Ascending aorta (tissue), 2 donors: ENCODE results near the gene SLC35E1. TPM values are rescaled to one million over a fixed set of nuclear protein-coding genes. Genes with fewer than 3 reads are reported as not detected.

Source experiments
- DNase-seq, 2 donors: peaks; one replicate each; pipeline ENCODE4 v3.0.0-alpha.2; 2019; ENCODE audit warnings: low spot score in 2 of 2
- H3K27ac ChIP-seq, 2 donors: fragments of 200-600 bp; sonication (generic); one replicate each; pipeline ENCODE4 v1.5.1; 2016 to 2017; ENCODE audit warnings: mild to moderate bottlenecking in 1 of 2
- H3K27me3 ChIP-seq: fragments of 200-600 bp; sonication (generic); one replicate; pipeline ENCODE4 v1.5.1; 2017
- H3K36me3 ChIP-seq, 2 donors: fragments of 200-600 bp; sonication (generic); one replicate each; pipeline ENCODE4 v1.5.1; 2016
- H3K4me1 ChIP-seq, 2 donors: fragments of 200-600 bp; sonication (generic); one replicate each; pipeline ENCODE4 v1.5.1; 2016 to 2017; ENCODE audit warnings: mild to moderate bottlenecking in 1 of 2
- H3K4me3 ChIP-seq, 2 donors: fragments of 200-600 bp; sonication (generic); one replicate each; pipeline ENCODE4 v1.5.1; 2016 to 2017; ENCODE audit warnings: mild to moderate bottlenecking in 1 of 2
- H3K9me3 ChIP-seq, 2 donors: fragments of 200-600 bp; sonication (generic); one replicate each; pipeline ENCODE4 v1.5.1; 2016
- intact Hi-C: fragments of 100-400 bp; cut with DNase I; formaldehyde crosslinking; loops from one replicate; pipeline ENCODE4 v1.15.1; 2023
- total RNA-seq: library from RNA; depleted of rRNA; stranded (reverse); fragments of >200 nt; gene quantifications from one replicate; pipeline ENCODE4 v1.1.0, GENCODE V29; 2016
- TF ChIP-seq, protein P1 (sequence below), 3 experiments: fragments of 200-600 bp in 2 of 3; fragments of 450-650 bp in 1 of 3; sonication (generic) in 2 of 3; IDR thresholded peaks; one replicate each; pipeline ENCODE4 v1.5.1; 2016 to 2019; ENCODE audit warnings: antibody characterized with exemption in 3 of 3, mild to moderate bottlenecking in 1 of 3, moderate library complexity in 1 of 3

Gene SLC35E1
- total RNA-seq, 1 donor from 2014 or later, result 56.3 TPM

DNA sequence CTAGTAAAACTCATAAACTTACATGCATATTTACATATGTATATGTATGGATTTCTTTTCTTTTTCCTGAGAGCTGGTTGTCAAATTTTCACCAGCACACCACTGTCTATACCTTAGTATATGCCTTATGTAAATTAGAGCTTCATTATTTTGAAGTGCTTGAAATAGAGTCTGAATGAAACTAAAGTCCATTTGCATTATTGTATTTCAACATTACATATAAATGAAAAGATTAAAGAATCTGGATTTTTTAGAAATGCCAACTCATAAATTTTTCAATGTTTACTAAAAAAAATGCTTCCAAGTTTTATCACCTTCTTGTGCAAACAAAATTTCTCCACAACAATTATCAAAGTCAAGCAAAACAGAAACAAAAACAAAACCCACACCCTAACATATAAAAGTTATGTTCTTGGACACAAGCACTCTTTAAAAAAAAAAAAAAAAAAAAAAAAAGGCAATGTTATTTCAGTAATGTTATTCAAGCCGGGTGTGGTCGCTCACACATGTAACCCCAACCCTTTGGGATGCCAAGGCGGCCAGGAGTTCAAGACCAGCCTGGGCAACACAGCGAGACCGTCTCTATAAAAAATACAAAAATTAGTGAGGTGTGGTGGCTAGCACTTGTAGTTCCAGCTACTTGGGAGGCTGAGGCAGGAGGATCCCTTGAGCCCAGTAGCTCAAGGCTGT lies 37.4 kb upstream of the SLC35E1 start:
- Histone ChIP-seq H3K4me3 (no peak overlapping the region), H3K9me3 (no peaks in the 10 kb centered on the region), H3K36me3 (no peaks in the 10 kb centered on the region), H3K27ac (no peak overlapping the region), H3K27me3 (no peaks in the 10 kb centered on the region), H3K4me1 (peaks cover 3 to 7% of the 10 kb centered on the region in 2 donors)
- DNase-seq, result no peak
- intact Hi-C loops, result no loop called here
- TF ChIP-seq, protein P1, sequence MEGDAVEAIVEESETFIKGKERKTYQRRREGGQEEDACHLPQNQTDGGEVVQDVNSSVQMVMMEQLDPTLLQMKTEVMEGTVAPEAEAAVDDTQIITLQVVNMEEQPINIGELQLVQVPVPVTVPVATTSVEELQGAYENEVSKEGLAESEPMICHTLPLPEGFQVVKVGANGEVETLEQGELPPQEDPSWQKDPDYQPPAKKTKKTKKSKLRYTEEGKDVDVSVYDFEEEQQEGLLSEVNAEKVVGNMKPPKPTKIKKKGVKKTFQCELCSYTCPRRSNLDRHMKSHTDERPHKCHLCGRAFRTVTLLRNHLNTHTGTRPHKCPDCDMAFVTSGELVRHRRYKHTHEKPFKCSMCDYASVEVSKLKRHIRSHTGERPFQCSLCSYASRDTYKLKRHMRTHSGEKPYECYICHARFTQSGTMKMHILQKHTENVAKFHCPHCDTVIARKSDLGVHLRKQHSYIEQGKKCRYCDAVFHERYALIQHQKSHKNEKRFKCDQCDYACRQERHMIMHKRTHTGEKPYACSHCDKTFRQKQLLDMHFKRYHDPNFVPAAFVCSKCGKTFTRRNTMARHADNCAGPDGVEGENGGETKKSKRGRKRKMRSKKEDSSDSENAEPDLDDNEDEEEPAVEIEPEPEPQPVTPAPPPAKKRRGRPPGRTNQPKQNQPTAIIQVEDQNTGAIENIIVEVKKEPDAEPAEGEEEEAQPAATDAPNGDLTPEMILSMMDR (IDR thresholded peaks at IDR 0.05), result no peak

DNA sequence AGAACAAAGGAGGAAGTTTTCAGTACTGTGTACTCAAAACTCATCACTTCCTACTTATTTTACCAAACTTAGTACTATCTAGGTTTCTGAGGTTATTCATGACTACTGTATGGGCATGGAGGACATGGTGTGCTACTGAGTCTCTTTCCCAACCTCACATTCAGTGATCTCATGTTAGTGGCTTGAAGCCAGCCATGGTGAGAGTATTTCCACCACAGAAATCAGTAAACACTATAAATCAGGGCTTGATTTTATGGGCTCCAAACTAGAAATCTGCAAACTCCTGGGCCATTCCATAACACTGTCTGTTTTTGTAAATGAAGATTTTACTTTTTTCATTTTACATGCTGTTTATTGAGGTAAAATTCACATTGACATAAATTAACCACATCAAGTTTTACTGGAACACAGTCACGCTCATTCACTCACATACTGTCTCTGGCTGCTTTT lies 36.1 kb upstream of the SLC35E1 start:
- H3K27ac ChIP-seq, result peak overlapping the region; percentile 68 to 75

DNA sequence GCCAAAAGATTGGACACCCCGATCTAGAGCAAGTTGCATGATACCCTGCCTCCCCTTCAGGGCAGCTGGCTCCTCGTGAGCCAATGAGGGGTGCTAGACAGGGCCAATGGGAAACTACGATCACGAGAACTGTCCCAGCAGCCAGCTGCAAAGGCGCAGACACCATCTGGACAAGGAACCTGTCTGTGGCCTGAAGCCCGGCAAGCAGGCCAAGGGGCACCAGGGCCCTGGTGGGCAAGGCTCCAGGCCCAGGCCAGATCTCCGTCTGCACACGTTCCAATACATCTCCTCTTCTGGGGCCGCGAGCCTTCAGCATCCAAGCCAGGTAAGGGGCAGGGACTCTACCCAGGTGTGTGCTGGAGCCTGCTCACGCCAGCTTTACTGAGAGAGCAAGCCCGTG lies 35.6 kb upstream of the SLC35E1 start:
- no peak for DNase-seq
- TF ChIP-seq, protein P1 (IDR thresholded peaks at IDR 0.05), result no peak
- Histone ChIP-seq H3K9me3 (no peaks in the 10 kb centered on the region), H3K4me1 (peaks cover 3 to 10% of the 10 kb centered on the region in 2 donors), H3K27me3 (no peaks in the 10 kb centered on the region), H3K36me3 (no peaks in the 10 kb centered on the region), H3K4me3 (no peak overlapping the region), H3K27ac (peak overlapping the region; percentile 68 to 75)
- intact Hi-C loops, result no loop called here

More for the DNA sequence above, 36.1 kb upstream of the SLC35E1 start:
- no peaks in the 10 kb centered on the region for H3K9me3 ChIP-seq
- intact Hi-C loops, result no loop called here
- H3K27me3 ChIP-seq, result no peaks in the 10 kb centered on the region
- peak in 1 of 2 donors; percentile 77 for DNase-seq
- H3K4me3 ChIP-seq, result no peak overlapping the region
- TF ChIP-seq, protein P1 (IDR thresholded peaks at IDR 0.05), result no peak
- peaks cover 3 to 7% of the 10 kb centered on the region in 2 donors for H3K4me1 ChIP-seq
- no peaks in the 10 kb centered on the region for H3K36me3 ChIP-seq

DNA sequence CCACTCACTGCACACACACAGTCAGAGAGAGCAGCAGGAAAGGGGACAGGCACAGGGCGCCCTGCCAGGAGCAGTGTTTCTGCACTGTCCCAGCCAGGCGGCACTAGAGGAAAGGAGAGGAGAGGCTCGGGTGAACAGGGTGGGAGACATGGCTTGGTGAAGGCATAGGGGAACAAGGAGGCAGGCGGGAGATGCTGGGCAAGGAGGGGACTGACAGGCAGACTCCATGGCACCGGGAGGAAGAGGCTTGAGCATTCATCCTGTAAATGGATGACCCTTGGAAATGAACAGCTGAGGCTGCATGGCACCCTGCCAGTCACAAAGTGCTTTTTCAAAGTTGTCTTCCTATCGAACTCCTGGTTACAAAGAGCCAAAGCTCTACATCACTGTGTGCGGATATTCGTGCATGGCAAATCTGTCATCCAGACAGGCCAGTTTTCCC lies 33.4 kb upstream of the SLC35E1 start:
- Histone ChIP-seq H3K4me1 (peaks cover 3 to 10% of the 10 kb centered on the region in 2 donors), H3K36me3 (no peaks in the 10 kb centered on the region), H3K9me3 (no peaks in the 10 kb centered on the region), H3K4me3 (no peak overlapping the region), H3K27me3 (no peaks in the 10 kb centered on the region), H3K27ac (no peak overlapping the region)
- intact Hi-C loops, result no loop called here
- no peak for DNase-seq
- TF ChIP-seq, protein P1 (IDR thresholded peaks at IDR 0.05), result no peak

DNA sequence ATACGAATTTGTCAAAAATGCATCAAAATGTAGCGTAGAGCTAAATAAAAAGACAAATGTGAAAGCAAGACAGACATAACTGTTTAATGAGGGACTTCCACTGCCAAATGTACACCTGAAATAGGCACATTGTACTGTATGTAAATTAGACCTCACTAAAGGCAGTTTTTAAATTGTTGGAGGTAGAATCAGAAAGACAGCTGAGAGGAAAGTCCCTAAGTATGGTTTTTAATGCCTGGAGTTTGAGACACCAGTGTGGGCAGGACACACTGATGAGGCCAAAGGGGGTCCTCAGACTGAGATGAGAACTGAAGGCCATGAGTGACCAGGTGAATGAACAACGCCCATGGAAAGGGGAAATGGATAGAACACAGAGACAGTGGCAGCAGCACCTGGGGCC lies 32.9 kb upstream of the SLC35E1 start:
- TF ChIP-seq, protein P1 (IDR thresholded peaks at IDR 0.05), result no peak
- intact Hi-C loops, result no loop called here
- no peak overlapping the region for H3K27ac ChIP-seq
- no peaks in the 10 kb centered on the region for H3K27me3 ChIP-seq
- H3K4me3 ChIP-seq, result no peak overlapping the region
- no peaks in the 10 kb centered on the region for H3K9me3 ChIP-seq
- DNase-seq, result no peak
- H3K4me1 ChIP-seq, result peaks cover 3 to 10% of the 10 kb centered on the region in 2 donors
- no peaks in the 10 kb centered on the region for H3K36me3 ChIP-seq
